Sigmoid colon (tissue), 7 donors: ENCODE data around the gene CLDN11. TPM values are rescaled to one million over a fixed set of nuclear protein-coding genes. Genes with fewer than 3 reads are reported as not detected.

Experiments
- DNase-seq: peaks from one replicate; pipeline ENCODE4 v3.0.0-alpha.2; 2019
- H3K27ac ChIP-seq, 4 donors: fragments of 200-600 bp; sonication (generic); one replicate each; pipeline ENCODE4 v1.5.1; 2016 to 2019; ENCODE audit warnings: mild to moderate bottlenecking in 1 of 4
- H3K27me3 ChIP-seq, 3 donors: fragments of 200-600 bp; sonication (generic); one replicate each; pipeline ENCODE4 v1.5.1; 2019; ENCODE audit warnings: mild to moderate bottlenecking in 1 of 3
- H3K36me3 ChIP-seq, 4 donors: fragments of 200-600 bp; sonication (generic); one replicate each; pipeline ENCODE4 v1.5.1; 2016 to 2019
- H3K4me1 ChIP-seq, 4 donors: fragments of 200-600 bp; sonication (generic); one replicate each; pipeline ENCODE4 v1.5.1; 2017 to 2019
- H3K4me3 ChIP-seq, 4 donors: fragments of 200-600 bp; sonication (generic); one replicate each; pipeline ENCODE4 v1.5.1; 2017 to 2019; ENCODE audit warnings: mild to moderate bottlenecking in 2 of 4, moderate library complexity in 1 of 4
- H3K9me3 ChIP-seq, 4 donors: fragments of 200-600 bp in 3 of 4; sonication (generic) in 3 of 4; one replicate each; pipeline versions ENCODE4 v1.5.1 to v1.6.1; 2013 to 2019
- CTCF ChIP-seq, 4 experiments: fragments of 450-650 bp in 3 of 4; fragments of 200-600 bp in 1 of 4; IDR thresholded peaks; one replicate each; pipeline ENCODE4 v1.5.1; 2016 to 2019; ENCODE audit warnings: antibody characterized with exemption in 4 of 4, mild to moderate bottlenecking in 3 of 4, moderate library complexity in 2 of 4
- EP300 ChIP-seq, 4 donors: sonication (generic); formaldehyde crosslinking; IDR thresholded peaks; one replicate each; pipeline ENCODE4 v1.6.1; 2017; ENCODE audit warnings: antibody characterized with exemption in 4 of 4
- POLR2A ChIP-seq, 2 donors: fragments of 450-650 bp; IDR thresholded peaks; one replicate each; pipeline ENCODE4 v1.6.1; 2016; ENCODE audit warnings: antibody characterized with exemption in 2 of 2, mild to moderate bottlenecking in 2 of 2, moderate library complexity in 2 of 2
- POLR2AphosphoS5 ChIP-seq, 4 donors: sonication (generic); formaldehyde crosslinking; IDR thresholded peaks; one replicate each; pipeline ENCODE4 v1.6.1; 2017; ENCODE audit warnings: antibody characterized with exemption in 4 of 4
- WGBS, 2 donors: extraction: QIAGEN DNeasy Blood & Tissue Kit; methylation state at CpG; one replicate each; pipeline ENCODE4 v1.1.7; 2013; 5-methylcytosine and 5-hydroxymethylcytosine counted together
- intact Hi-C: fragments of 100-400 bp; cut with DNase I; formaldehyde crosslinking; loops from one replicate; pipeline ENCODE4 v1.15.1; 2023
- polyA plus RNA-seq, 3 donors: library from polyadenylated mRNA; stranded (reverse); fragments of 200-250 nt; gene quantifications; one replicate each; pipeline ENCODE4 v1.2.3, GENCODE V29; 2013
- total RNA-seq, 4 donors: library from RNA; depleted of rRNA; stranded (reverse); fragments of >200 nt; gene quantifications; one replicate each; pipeline ENCODE4 v1.1.0, GENCODE V29; 2016
- donor health status: healthy with polysubstance abuse.
- donor health status: Bipolar disorder and iron deficiency.
- donor health status: healthy.

The CLDN11 gene
- total and polyA plus RNA-seq, 7 donors, result 0.23 to 22.2 (median 6.0) TPM

DNA sequence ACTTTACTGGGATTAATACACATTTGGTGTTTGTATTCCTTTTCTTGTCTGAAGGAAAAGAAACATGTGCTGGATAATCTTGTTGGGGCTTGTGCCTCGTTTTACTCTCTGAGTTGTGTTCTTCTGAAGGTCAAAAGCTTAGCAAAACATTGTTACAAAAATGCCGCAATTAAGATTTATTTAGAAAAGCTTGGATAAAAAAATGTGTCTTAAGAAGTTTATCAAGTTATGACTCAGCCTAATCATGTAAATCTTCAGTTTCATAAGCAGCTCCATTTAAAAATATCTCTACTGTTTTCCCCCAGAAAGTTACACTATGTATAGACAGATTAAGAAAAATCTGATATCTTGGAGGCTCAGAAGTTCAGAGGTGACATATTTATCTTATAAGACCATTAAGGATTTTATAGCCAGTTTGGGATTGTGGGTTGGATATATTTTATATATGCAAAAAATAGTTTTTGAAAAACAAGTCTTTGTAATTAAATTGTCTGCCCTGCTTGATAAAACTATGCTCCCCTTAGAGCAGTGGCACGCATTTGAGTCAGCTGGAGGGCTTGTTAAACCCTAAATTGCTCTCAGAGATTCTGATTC, 56.5 kb downstream of the CLDN11 start:
- intact Hi-C loops, result no loop called here
- WGBS, 2 donors, result 67 to 72% methylated on average over 3 of the region's 3 CpGs

GRCh38 chr3:170476291-170476690, 57.6 kb downstream of the CLDN11 start:
- H3K27ac ChIP-seq, result no peak overlapping the region
- DNase-seq, result no peak
- H3K4me3 ChIP-seq, result no peak overlapping the region
- WGBS, 2 donors, result 72 to 86% methylated on average over 6 of the region's 6 CpGs
- no peaks in the 10 kb centered on the region for H3K9me3 ChIP-seq
- TF ChIP-seq POLR2AphosphoS5 (IDR thresholded peaks at IDR 0.05) (no peak), CTCF (IDR thresholded peaks at IDR 0.05) (no peak), POLR2A (IDR thresholded peaks at IDR 0.05) (no peak), EP300 (IDR thresholded peaks at IDR 0.05) (no peak)
- H3K36me3 ChIP-seq, result no peaks in the 10 kb centered on the region
- intact Hi-C loops, result no loop called here
- no peaks in the 10 kb centered on the region for H3K27me3 ChIP-seq
- no peaks in the 10 kb centered on the region for H3K4me1 ChIP-seq

More for the DNA sequence above, 56.5 kb downstream of the CLDN11 start:
- Histone ChIP-seq H3K36me3 (no peaks in the 10 kb centered on the region), H3K27ac (no peak overlapping the region), H3K9me3 (no peaks in the 10 kb centered on the region), H3K27me3 (no peaks in the 10 kb centered on the region), H3K4me1 (no peaks in the 10 kb centered on the region), H3K4me3 (no peak overlapping the region)
- TF ChIP-seq POLR2A (IDR thresholded peaks at IDR 0.05) (no peak), EP300 (IDR thresholded peaks at IDR 0.05) (no peak), POLR2AphosphoS5 (IDR thresholded peaks at IDR 0.05) (no peak), CTCF (IDR thresholded peaks at IDR 0.05) (no peak)
- DNase-seq, result no peak

GRCh38 chr3:170477395-170477794, 58.7 kb downstream of the CLDN11 start:
- no peak for DNase-seq
- H3K4me3 ChIP-seq, result no peak overlapping the region
- H3K9me3 ChIP-seq, result no peaks in the 10 kb centered on the region
- H3K27ac ChIP-seq, result no peak overlapping the region
- intact Hi-C loops, result no loop called here
- no peaks in the 10 kb centered on the region for H3K27me3 ChIP-seq
- no peaks in the 10 kb centered on the region for H3K36me3 ChIP-seq
- TF ChIP-seq CTCF (IDR thresholded peaks at IDR 0.05), result no peak
- no peak for TF ChIP-seq POLR2AphosphoS5 (IDR thresholded peaks at IDR 0.05)
- TF ChIP-seq POLR2A (IDR thresholded peaks at IDR 0.05), result no peak
- no peak for TF ChIP-seq EP300 (IDR thresholded peaks at IDR 0.05)
- 46 to 66% methylated on average over 2 of the region's 2 CpGs for WGBS, 2 donors
- H3K4me1 ChIP-seq, result no peaks in the 10 kb centered on the region

DNA sequence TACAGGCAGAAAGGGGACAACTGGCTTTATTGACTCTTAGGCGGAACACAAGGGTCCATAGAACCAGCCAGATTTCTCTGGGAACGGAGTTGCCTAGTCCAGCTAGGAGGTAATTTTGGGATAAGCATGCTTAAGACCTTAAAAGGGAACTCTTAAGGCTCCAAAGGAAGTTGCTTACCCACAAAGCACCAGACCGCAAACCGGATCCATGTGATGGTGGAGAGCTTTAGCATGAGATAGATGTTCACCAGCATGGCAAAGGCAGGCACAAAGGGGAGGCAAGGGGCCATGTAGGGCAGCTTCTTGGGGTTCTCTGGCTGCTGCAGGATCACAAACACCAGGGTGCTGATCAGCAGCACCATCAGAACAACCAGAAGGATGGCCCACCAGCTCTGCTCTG, 61.4 kb downstream of the CLDN11 start:
- intact Hi-C loops, result no loop called here
- Histone ChIP-seq H3K27ac (no peak overlapping the region), H3K9me3 (no peaks in the 10 kb centered on the region), H3K4me3 (no peak overlapping the region), H3K4me1 (no peaks in the 10 kb centered on the region), H3K27me3 (no peaks in the 10 kb centered on the region), H3K36me3 (no peaks in the 10 kb centered on the region)
- TF ChIP-seq CTCF (IDR thresholded peaks at IDR 0.05) (no peak), POLR2AphosphoS5 (IDR thresholded peaks at IDR 0.05) (no peak), EP300 (IDR thresholded peaks at IDR 0.05) (no peak), POLR2A (IDR thresholded peaks at IDR 0.05) (no peak)
- WGBS, 2 donors, result 90 to 94% methylated on average over 4 of the region's 4 CpGs
- no peak for DNase-seq

DNA sequence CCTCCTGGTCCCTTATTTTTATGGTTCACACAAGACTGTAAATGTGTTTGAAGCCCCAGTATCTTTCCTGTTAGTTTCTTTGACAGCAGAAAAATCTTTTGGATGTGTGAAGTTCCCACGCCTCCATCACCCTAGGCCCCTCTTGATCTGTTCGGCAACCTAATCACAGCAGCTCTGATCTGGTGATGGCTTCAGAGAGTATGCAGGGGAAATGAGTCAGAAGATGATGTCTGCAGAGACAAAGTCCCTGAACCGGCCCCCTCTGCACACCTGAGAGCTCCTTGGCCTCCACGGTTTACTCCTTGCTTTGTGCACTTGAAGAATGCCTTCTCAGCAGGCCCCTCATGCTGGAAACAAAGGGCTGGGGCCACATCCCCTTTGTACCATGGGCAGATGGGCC, 63.5 kb downstream of the CLDN11 start:
- TF ChIP-seq POLR2AphosphoS5 (IDR thresholded peaks at IDR 0.05) (no peak), EP300 (IDR thresholded peaks at IDR 0.05) (no peak)

More for the DNA sequence above, 63.5 kb downstream of the CLDN11 start:
- no peaks in the 10 kb centered on the region for H3K4me1 ChIP-seq
- intact Hi-C loops, result no loop called here
- H3K27ac ChIP-seq, result no peak overlapping the region
- 85 to 91% methylated on average over 4 of the region's 4 CpGs for WGBS, 2 donors
- H3K4me3 ChIP-seq, result no peak overlapping the region
- H3K9me3 ChIP-seq, result no peaks in the 10 kb centered on the region
- H3K27me3 ChIP-seq, result peaks cover 0 to 2% (median 0%) of the 10 kb centered on the region in 3 donors
- no peak for DNase-seq
- no peaks in the 10 kb centered on the region for H3K36me3 ChIP-seq
